BJ (cell line): Measurements from ENCODE around the gene TBC1D3I. TPM values are rescaled to one million over a fixed set of nuclear protein-coding genes. Genes with fewer than 3 reads are reported as not detected.
"Not testable (repeated sequence)": the region's sequence is repeated elsewhere in the genome, so short reads cannot be mapped to it uniquely, and the experiment has no call there.

Experiments used
- CTCF ChIA-PET: fragments of 350-600 bp; formaldehyde crosslinking; extraction: SDS; loops from one replicate; lab custom pipeline; 2021; ENCODE audit warnings: antibody characterized with exemption, inconsistent platforms; lab: Yijun Ruan, JAX
- POLR2A ChIA-PET: fragments of 300-600 bp; sonication (Branson Sonifier 250); formaldehyde crosslinking; extraction: SDS; loops from one replicate; lab custom pipeline; 2021; ENCODE audit warnings: antibody characterized with exemption; lab: Charles Lee
- DNase-seq: peaks from one replicate; pipeline ENCODE4 v3.0.0-alpha.2; 2011; ENCODE audit warnings: low read depth
- H3K27me3 ChIP-seq: 2 replicates; pipeline ENCODE4 v1.6.0; 2011; ENCODE audit warnings: low read length; ENCODE audit not compliant: control insufficient read depth, insufficient read depth
- H3K36me3 ChIP-seq: 2 replicates; pipeline ENCODE4 v1.5.1; 2011; ENCODE audit warnings: low read length; ENCODE audit not compliant: control insufficient read depth, insufficient read depth
- H3K4me3 ChIP-seq: 2 replicates; pipeline ENCODE4 v1.5.1; 2011; ENCODE audit warnings: low read depth, mild to moderate bottlenecking, control low read depth, low read length
- CTCF ChIP-seq: IDR thresholded peaks from 2 replicates; pipeline ENCODE4 v1.5.1; 2011; ENCODE audit warnings: low read depth, mild to moderate bottlenecking, control low read depth, inconsistent platforms, low read length, moderate library complexity; ENCODE audit not compliant: insufficient read depth
- polyA plus RNA-seq: library from polyadenylated mRNA; depleted of rRNA; stranded (reverse); fragments of >200 nt; gene quantifications from 2 replicates; pipeline ENCODE4 v1.2.3, GENCODE V29; 2011

TBC1D3I gene
- polyA plus RNA-seq, 1 experiment = not detected

GRCh38 chr17:36214918-36215317, 49.5 kb downstream of the TBC1D3I start:
- ChIA-PET POLR2A (no interaction called here), CTCF (no interaction called here)
- Histone ChIP-seq H3K4me3 (no peak overlapping the region), H3K36me3 (no peaks in the 10 kb centered on the region), H3K27me3 (no peaks in the 10 kb centered on the region)
- TF ChIP-seq CTCF = no peak
- no peak for DNase-seq

- Histone ChIP-seq H3K27me3 (no peaks in the 10 kb centered on the region), H3K36me3 (no peaks in the 10 kb centered on the region), H3K4me3 (no peak overlapping the region)
- ChIA-PET POLR2A (no interaction called here), CTCF (no interaction called here)
- no peak for DNase-seq
- TF ChIP-seq CTCF = no peak
Measured at GRCh38 chr17:36213695-36214094, 50.7 kb downstream of the TBC1D3I start.

GRCh38 chr17:36212966-36213365, 51.4 kb downstream of the TBC1D3I start:
- TF ChIP-seq CTCF = no peak
- Histone ChIP-seq H3K36me3 (no peaks in the 10 kb centered on the region), H3K4me3 (no peak overlapping the region), H3K27me3 (no peaks in the 10 kb centered on the region)
- CTCF ChIA-PET = no interaction called here
- POLR2A ChIA-PET = no interaction called here
- no peak for DNase-seq

- TF ChIP-seq CTCF = no peak
- CTCF ChIA-PET = no interaction called here
- H3K27me3 ChIP-seq = no peaks in the 10 kb centered on the region
- no peak for DNase-seq
- no peak overlapping the region for H3K4me3 ChIP-seq
- POLR2A ChIA-PET = no interaction called here
- no peaks in the 10 kb centered on the region for H3K36me3 ChIP-seq
Measured at GRCh38 chr17:36212272-36212605, 52.1 kb downstream of the TBC1D3I start.

GRCh38 chr17:36211484-36212271, 52.7 kb downstream of the TBC1D3I start:
- H3K27me3 ChIP-seq, CTCF ChIA-PET: not testable (repeated sequence)

GRCh38 chr17:36210439-36211211, 53.7 kb downstream of the TBC1D3I start, which contains the start of gene CCL4L2:
CCL4L2 (plus strand) TSS chr17:36211063.
- H3K27me3 ChIP-seq, H3K4me3 ChIP-seq, DNase-seq, H3K36me3 ChIP-seq, CTCF ChIA-PET, POLR2A ChIA-PET: not testable (repeated sequence)

More at GRCh38 chr17:36211484-36212271, 52.7 kb downstream of the TBC1D3I start:
- H3K4me3 ChIP-seq, POLR2A ChIA-PET, DNase-seq, H3K36me3 ChIP-seq: not testable (repeated sequence)
